Osteoblast (primary cell): ENCODE data around the gene COL23A1. TPM values are rescaled to one million over a fixed set of nuclear protein-coding genes. Genes with fewer than 3 reads are reported as not detected.
A peak's percentile ranks its signal among the peaks of the same experiment; 100 is the strongest.

Experiments
- DNase-seq: peaks from one replicate; pipeline ENCODE4 v3.0.0; 2011; ENCODE audit warnings: low spot score, mixed read lengths; ENCODE audit not compliant: insufficient read length; ENCODE audit errors: missing footprints
- H2AFZ ChIP-seq: 2 replicates; pipeline ENCODE4 v1.6.0; 2011; ENCODE audit warnings: mild to moderate bottlenecking, low read length
- H3K27ac ChIP-seq: 2 replicates; pipeline ENCODE4 v1.5.1; 2011; ENCODE audit warnings: mild to moderate bottlenecking, low read depth, low read length, moderate library complexity
- H3K27me3 ChIP-seq: 2 replicates; pipeline ENCODE4 v1.6.0; 2012; ENCODE audit warnings: mild to moderate bottlenecking, control low read depth, inconsistent platforms, low read length, moderate library complexity; ENCODE audit not compliant: insufficient read depth
- H3K36me3 ChIP-seq: 2 replicates; pipeline ENCODE4 v1.5.1; 2011; ENCODE audit warnings: mild to moderate bottlenecking, low read length, control low read depth, moderate library complexity; ENCODE audit not compliant: insufficient read depth
- H3K4me1 ChIP-seq: 2 replicates; pipeline ENCODE4 v1.5.1; 2011; ENCODE audit warnings: mild to moderate bottlenecking, low read length, control low read depth, moderate library complexity; ENCODE audit not compliant: insufficient read depth
- H3K4me2 ChIP-seq: 2 replicates; pipeline ENCODE4 v1.6.0; 2011; ENCODE audit warnings: mild to moderate bottlenecking, low read length; ENCODE audit not compliant: insufficient read depth
- H3K4me3 ChIP-seq: fragments of 200-600 bp; sonication (generic); 3 replicates; pipeline ENCODE4 v1.5.1; 2012; ENCODE audit warnings: mild to moderate bottlenecking, low read length, inconsistent platforms; ENCODE audit not compliant: insufficient read depth
- H3K79me2 ChIP-seq: 2 replicates; pipeline ENCODE4 v1.6.0; 2012; ENCODE audit warnings: mild to moderate bottlenecking, low read length, control low read depth, inconsistent platforms; ENCODE audit not compliant: insufficient read depth
- H3K9me3 ChIP-seq: 2 replicates; pipeline ENCODE4 v1.5.1; 2011; ENCODE audit warnings: low read depth, low read length, control low read depth
- H4K20me1 ChIP-seq: 2 replicates; pipeline ENCODE4 v1.6.0; 2012; ENCODE audit warnings: mild to moderate bottlenecking, low read length, control low read depth; ENCODE audit not compliant: insufficient read depth
- total RNA-seq: library from RNA; depleted of rRNA; stranded (reverse); fragments of >200 nt; gene quantifications from 2 replicates; pipeline ENCODE4 v1.2.3, GENCODE V29; 2012
- TF ChIP-seq, protein P1 (sequence below): IDR thresholded peaks from 2 replicates; pipeline ENCODE4 v1.5.1; 2011; ENCODE audit warnings: mild to moderate bottlenecking, low read depth, low read length, moderate library complexity; ENCODE audit errors: extremely low read depth

COL23A1 gene
- total RNA-seq, 1 donor = under 0.01 TPM

DNA sequence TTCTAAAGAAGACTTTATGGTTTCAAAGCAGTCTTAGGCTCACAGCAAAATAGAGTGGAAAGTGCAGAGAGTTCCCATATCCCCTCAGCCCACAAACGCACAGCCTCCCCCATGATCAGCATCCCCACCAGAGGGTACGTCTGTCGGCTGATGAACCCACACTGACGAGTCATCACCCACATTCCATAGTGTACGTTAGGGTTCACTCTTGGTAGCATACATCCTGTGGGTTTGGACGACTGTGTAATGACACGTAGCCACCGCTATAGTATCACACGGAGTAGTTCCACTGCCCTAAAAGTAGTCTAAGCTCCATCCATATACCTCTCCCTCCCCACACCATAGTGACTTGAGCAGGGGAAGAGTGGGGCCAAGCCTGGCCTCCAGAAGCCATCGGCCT lies 221.9 kb downstream of the COL23A1 start:
- Histone ChIP-seq H3K79me2 (no peaks in the 10 kb centered on the region), H3K27ac (no peak overlapping the region), H3K9me3 (no peaks in the 10 kb centered on the region), H3K36me3 (no peaks in the 10 kb centered on the region), H3K4me2 (no peak overlapping the region), H2AFZ (no peak overlapping the region), H4K20me1 (no peaks in the 10 kb centered on the region), H3K4me3 (no peak overlapping the region), H3K4me1 (no peaks in the 10 kb centered on the region), H3K27me3 (no peaks in the 10 kb centered on the region)
- TF ChIP-seq, protein P1, sequence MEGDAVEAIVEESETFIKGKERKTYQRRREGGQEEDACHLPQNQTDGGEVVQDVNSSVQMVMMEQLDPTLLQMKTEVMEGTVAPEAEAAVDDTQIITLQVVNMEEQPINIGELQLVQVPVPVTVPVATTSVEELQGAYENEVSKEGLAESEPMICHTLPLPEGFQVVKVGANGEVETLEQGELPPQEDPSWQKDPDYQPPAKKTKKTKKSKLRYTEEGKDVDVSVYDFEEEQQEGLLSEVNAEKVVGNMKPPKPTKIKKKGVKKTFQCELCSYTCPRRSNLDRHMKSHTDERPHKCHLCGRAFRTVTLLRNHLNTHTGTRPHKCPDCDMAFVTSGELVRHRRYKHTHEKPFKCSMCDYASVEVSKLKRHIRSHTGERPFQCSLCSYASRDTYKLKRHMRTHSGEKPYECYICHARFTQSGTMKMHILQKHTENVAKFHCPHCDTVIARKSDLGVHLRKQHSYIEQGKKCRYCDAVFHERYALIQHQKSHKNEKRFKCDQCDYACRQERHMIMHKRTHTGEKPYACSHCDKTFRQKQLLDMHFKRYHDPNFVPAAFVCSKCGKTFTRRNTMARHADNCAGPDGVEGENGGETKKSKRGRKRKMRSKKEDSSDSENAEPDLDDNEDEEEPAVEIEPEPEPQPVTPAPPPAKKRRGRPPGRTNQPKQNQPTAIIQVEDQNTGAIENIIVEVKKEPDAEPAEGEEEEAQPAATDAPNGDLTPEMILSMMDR = no peak
- DNase-seq = peak; percentile 37

DNA sequence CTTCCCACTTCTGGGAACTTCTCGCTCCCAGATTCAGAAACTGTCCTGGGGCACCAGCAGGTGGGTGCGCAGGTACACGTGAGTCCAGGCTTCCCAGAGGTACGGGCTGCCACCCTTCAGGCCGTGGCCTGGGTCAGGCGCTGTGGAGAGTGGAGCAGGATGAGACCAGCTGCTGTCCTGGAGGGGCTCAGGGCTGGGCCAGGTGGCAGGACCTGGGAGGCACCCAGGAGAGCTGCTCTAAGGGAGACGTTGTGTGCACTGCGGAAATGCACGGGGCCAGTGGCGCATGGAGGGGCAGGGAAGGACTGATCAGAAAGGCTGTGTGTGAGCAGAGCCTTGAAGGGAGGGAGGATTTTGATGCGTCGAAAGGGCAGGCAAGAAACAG lies 222.5 kb downstream of the COL23A1 start:
- TF ChIP-seq, protein P1 = no peak
- H3K9me3 ChIP-seq = no peaks in the 10 kb centered on the region

DNA sequence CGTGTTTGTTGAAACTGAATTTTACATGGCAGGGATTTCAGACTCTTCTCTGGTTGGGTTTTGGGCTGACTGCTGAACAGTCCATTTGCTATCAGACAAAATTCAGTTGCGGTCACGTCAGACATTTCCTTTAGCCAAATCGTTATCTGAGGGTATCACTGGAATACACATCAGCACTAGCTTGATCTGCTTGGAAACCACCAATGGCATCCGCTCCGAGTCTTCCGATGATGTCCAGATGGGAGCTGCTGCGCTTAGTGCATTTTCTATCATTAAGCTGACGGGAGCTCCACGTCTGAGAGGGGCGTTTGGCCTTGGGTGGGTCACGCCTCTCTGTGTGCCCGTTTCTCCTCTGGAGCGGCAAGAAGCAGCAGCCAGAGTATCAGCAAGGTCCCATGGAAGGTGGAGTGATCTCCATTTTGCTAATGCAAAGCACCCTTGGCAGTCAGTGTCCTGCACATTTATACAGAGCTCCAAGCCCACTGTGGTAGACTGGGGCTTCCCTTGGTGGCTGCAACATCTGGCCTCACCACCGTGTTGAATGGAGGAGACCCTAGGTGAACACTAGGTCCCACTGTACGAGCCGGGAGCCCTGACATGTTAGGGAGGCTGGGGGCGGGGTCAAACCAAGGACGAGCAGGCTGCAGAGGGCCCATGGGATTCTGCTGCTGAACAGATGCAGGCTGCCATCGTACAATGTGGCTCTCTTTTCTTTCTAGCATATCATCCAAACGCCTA lies 223.0 kb downstream of the COL23A1 start:
- Histone ChIP-seq H3K4me2 (no peak overlapping the region), H3K9me3 (no peaks in the 10 kb centered on the region), H3K4me1 (no peaks in the 10 kb centered on the region), H2AFZ (no peak overlapping the region), H3K79me2 (no peaks in the 10 kb centered on the region), H3K4me3 (no peak overlapping the region), H3K27ac (no peak overlapping the region), H3K36me3 (no peaks in the 10 kb centered on the region), H3K27me3 (no peaks in the 10 kb centered on the region), H4K20me1 (no peaks in the 10 kb centered on the region)
- TF ChIP-seq, protein P1 = no peak
- peak; percentile 57 for DNase-seq

More for the DNA sequence above, 222.5 kb downstream of the COL23A1 start:
- no peaks in the 10 kb centered on the region for H4K20me1 ChIP-seq
- H3K27ac ChIP-seq = no peak overlapping the region
- H3K4me1 ChIP-seq = no peaks in the 10 kb centered on the region
- no peak overlapping the region for H3K4me2 ChIP-seq
- peak; percentile 21 for DNase-seq
- no peaks in the 10 kb centered on the region for H3K79me2 ChIP-seq
- no peak overlapping the region for H2AFZ ChIP-seq
- no peaks in the 10 kb centered on the region for H3K27me3 ChIP-seq
- no peak overlapping the region for H3K4me3 ChIP-seq
- H3K36me3 ChIP-seq = no peaks in the 10 kb centered on the region

DNA sequence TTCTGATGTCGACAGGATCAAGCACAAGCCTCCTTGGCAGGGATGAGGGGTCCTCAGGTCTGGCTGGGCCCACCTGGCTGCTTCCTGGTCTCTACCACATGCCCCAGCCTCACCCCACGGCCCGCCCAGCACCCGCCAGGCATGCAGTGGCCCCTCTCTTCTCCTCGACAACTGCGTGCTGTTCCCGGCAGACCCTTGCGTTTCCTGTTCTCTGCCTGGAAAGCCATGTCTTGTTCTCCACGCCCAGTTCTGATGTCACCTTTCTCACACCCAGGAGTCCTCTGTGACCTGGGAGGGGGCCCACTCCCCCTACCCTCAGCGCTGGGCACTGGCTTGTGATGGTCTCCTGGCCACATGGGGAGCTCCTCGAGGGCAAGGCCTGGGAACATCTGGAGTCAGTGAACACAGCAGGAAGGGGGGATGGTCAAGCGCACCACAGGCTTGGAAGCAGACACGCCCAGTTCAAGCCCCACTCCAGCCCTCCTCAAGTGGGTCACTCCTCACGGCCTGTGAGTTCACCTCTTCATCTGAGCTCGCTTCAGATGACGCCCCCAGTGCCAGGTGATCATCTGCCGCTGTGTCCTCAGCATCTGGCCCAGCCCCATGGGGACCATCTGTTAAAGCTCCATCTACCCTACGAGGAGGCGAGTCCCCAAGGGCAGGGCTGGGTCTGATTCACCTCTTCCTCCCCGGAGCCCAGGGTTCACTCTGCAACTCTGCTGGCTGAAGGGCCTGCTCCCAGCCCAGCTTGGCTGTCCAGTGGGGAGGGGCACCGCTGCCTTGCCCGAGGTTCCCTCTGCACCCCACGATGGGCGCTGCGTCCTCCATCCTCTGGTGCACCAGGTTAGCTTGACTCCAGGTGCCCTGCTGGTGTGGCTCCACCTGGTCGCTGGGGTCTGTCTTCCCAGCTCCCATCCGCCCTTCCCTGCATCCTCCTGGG lies 224.4 kb downstream of the COL23A1 start:
- Histone ChIP-seq H4K20me1 (no peaks in the 10 kb centered on the region), H3K9me3 (no peaks in the 10 kb centered on the region), H3K36me3 (no peaks in the 10 kb centered on the region), H3K4me2 (no peak overlapping the region), H2AFZ (no peak overlapping the region), H3K27ac (no peak overlapping the region), H3K4me1 (no peaks in the 10 kb centered on the region), H3K27me3 (no peaks in the 10 kb centered on the region), H3K4me3 (no peak overlapping the region), H3K79me2 (no peaks in the 10 kb centered on the region)
- TF ChIP-seq, protein P1 = no peak
- peak; percentile 37 for DNase-seq
